Activated CD8-positive, alpha-beta memory T cell treated with anti-CD3 and anti-CD28 coated beads for 1 hour (primary cell): ENCODE results near the gene FBXO3.
"Not testable (repeated sequence)": the region's sequence is repeated elsewhere in the genome, so short reads cannot be mapped to it uniquely, and the experiment has no call there.

Experiments used
- DNase-seq, 2 donors: peaks; one replicate each; pipeline ENCODE4 v3.0.0-alpha.2; 2020; ENCODE audit warnings: low read depth in 1 of 2; ENCODE audit errors: extremely low read depth in 1 of 2

The FBXO3 gene

GRCh38 chr11:33731723-33732531 lies 42.4 kb downstream of the FBXO3 start:
- no peak for DNase-seq

GRCh38 chr11:33730716-33731115 lies 43.6 kb downstream of the FBXO3 start:
- no peak for DNase-seq

- DNase-seq, result not testable (repeated sequence)
These were observed 45.2 kb downstream of the FBXO3 start for GRCh38 chr11:33729072-33729664.

GRCh38 chr11:33727539-33727938 lies 46.8 kb downstream of the FBXO3 start:
- not testable (repeated sequence) for DNase-seq

- no peak for DNase-seq
These were observed 48.8 kb downstream of the FBXO3 start for GRCh38 chr11:33725496-33725895.

- DNase-seq, result no peak
These were observed 49.7 kb downstream of the FBXO3 start for GRCh38 chr11:33724644-33725035.

- no peak for DNase-seq
These were observed 51.0 kb downstream of the FBXO3 start for GRCh38 chr11:33723238-33723881.

- DNase-seq, result no peak
These were observed 51.6 kb downstream of the FBXO3 start for GRCh38 chr11:33722590-33723234.

GRCh38 chr11:33721984-33722383 lies 52.3 kb downstream of the FBXO3 start:
- no peak for DNase-seq

GRCh38 chr11:33721426-33721825 lies 52.9 kb downstream of the FBXO3 start:
- no peak for DNase-seq

- no peak for DNase-seq
These were observed 54.7 kb downstream of the FBXO3 start for GRCh38 chr11:33719587-33719986.

- no peak for DNase-seq
These were observed 55.9 kb downstream of the FBXO3 start for GRCh38 chr11:33718440-33718839.

GRCh38 chr11:33716243-33716642 lies 58.1 kb downstream of the FBXO3 start:
- no peak for DNase-seq

- no peak for DNase-seq
These were observed 60.4 kb downstream of the FBXO3 start for GRCh38 chr11:33713856-33714398.

GRCh38 chr11:33713151-33713855 lies 61.0 kb downstream of the FBXO3 start:
- no peak for DNase-seq

- DNase-seq, result no peak
These were observed 61.9 kb downstream of the FBXO3 start for GRCh38 chr11:33712436-33712835.

GRCh38 chr11:33709466-33709865 lies 64.9 kb downstream of the FBXO3 start:
- DNase-seq, result no peak

- no peak for DNase-seq
These were observed 65.3 kb downstream of the FBXO3 start for GRCh38 chr11:33708985-33709384.

- DNase-seq, result not testable (repeated sequence)
These were observed 66.5 kb downstream of the FBXO3 start for GRCh38 chr11:33707831-33708230.

GRCh38 chr11:33706966-33707365 lies 67.4 kb downstream of the FBXO3 start:
- DNase-seq, result no peak

- DNase-seq, result no peak
These were observed 67.8 kb downstream of the FBXO3 start for GRCh38 chr11:33706546-33706945.
